ENCODE measurements around the gene FDXR. TPM values are rescaled to one million over a fixed set of nuclear protein-coding genes. Genes with fewer than 3 reads are reported as not detected.

Gene FDXR
- total and polyA plus RNA-seq, 9 donors: 11.1 to 50.8 (median 40.1) TPM

- Histone ChIP-seq H3K4me3 (no peak overlapping the region), H3K9me3 (no peaks in the 10 kb centered on the region), H3K4me1 (ENCODE audit: insufficient read depth) (no peaks in the 10 kb centered on the region), H3K27me3 (no peaks in the 10 kb centered on the region), H3K27ac (no peak overlapping the region), H3K36me3 (no peaks in the 10 kb centered on the region)
- WGBS, 3 donors: 71 to 80% (median 72%) methylated on average over 15 of the region's 15 CpGs
- intact Hi-C loops (cut with DNase I): no loop called here
- no peak for DNase-seq
- TF ChIP-seq CTCF (IDR thresholded peaks at IDR 0.05) (no peak), EP300 (IDR thresholded peaks at IDR 0.05) (no peak), POLR2A (IDR thresholded peaks at IDR 0.05) (no peak)
Measured at GRCh38 chr17:74883241-74883745, 10.5 kb upstream of the FDXR start.

- WGBS, 3 donors: 68 to 75% (median 71%) methylated on average over 20 of the region's 20 CpGs
- no peaks in the 10 kb centered on the region for H3K36me3 ChIP-seq
- no peak overlapping the region for H3K4me3 ChIP-seq
- no peaks in the 10 kb centered on the region for H3K4me1 ChIP-seq (ENCODE audit: insufficient read depth)
- H3K27ac ChIP-seq: no peak overlapping the region
- intact Hi-C loops (cut with DNase I): no loop called here
- no peak for DNase-seq
- H3K9me3 ChIP-seq: no peaks in the 10 kb centered on the region
- no peak for TF ChIP-seq EP300 (IDR thresholded peaks at IDR 0.05)
- no peak for TF ChIP-seq CTCF (IDR thresholded peaks at IDR 0.05)
- no peak for TF ChIP-seq POLR2A (IDR thresholded peaks at IDR 0.05)
- H3K27me3 ChIP-seq: no peaks in the 10 kb centered on the region
Measured at GRCh38 chr17:74882517-74883240, 9.9 kb upstream of the FDXR start.

- Histone ChIP-seq H3K9me3 (no peaks in the 10 kb centered on the region), H3K4me1 (ENCODE audit: insufficient read depth) (no peaks in the 10 kb centered on the region), H3K27me3 (no peaks in the 10 kb centered on the region), H3K27ac (no peak overlapping the region), H3K4me3 (no peak overlapping the region), H3K36me3 (no peaks in the 10 kb centered on the region)
- intact Hi-C loops (cut with DNase I): no loop called here
- TF ChIP-seq POLR2A (IDR thresholded peaks at IDR 0.05) (no peak), CTCF (IDR thresholded peaks at IDR 0.05) (no peak), EP300 (IDR thresholded peaks at IDR 0.05) (no peak)
- DNase-seq: no peak
- 76 to 84% (median 80%) methylated on average over 11 of the region's 11 CpGs for WGBS, 3 donors
Measured at GRCh38 chr17:74881073-74881472, 8.3 kb upstream of the FDXR start.

- TF ChIP-seq POLR2A (IDR thresholded peaks at IDR 0.05) (no peak), EP300 (IDR thresholded peaks at IDR 0.05) (no peak)
- Histone ChIP-seq H3K36me3 (no peaks in the 10 kb centered on the region), H3K9me3 (no peaks in the 10 kb centered on the region), H3K4me3 (no peak overlapping the region), H3K27ac (no peak overlapping the region), H3K27me3 (no peaks in the 10 kb centered on the region), H3K4me1 (ENCODE audit: insufficient read depth) (no peaks in the 10 kb centered on the region)
- WGBS, 3 donors: 86 to 89% (median 87%) methylated on average over 16 of the region's 16 CpGs
- intact Hi-C loops (cut with DNase I): no loop called here
- peak in 1 of 5 donors; percentile 37 for DNase-seq
Measured at GRCh38 chr17:74879308-74879707, 6.5 kb upstream of the FDXR start.

GRCh38 chr17:74878658-74879057, 5.9 kb upstream of the FDXR start:
- H3K27ac ChIP-seq: no peak overlapping the region
- H3K4me1 ChIP-seq (ENCODE audit: insufficient read depth): no peaks in the 10 kb centered on the region
- WGBS, 3 donors: 73 to 85% (median 80%) methylated on average over 2 of the region's 2 CpGs
- H3K9me3 ChIP-seq: no peaks in the 10 kb centered on the region
- TF ChIP-seq EP300 (IDR thresholded peaks at IDR 0.05): no peak
- TF ChIP-seq POLR2A (IDR thresholded peaks at IDR 0.05): no peak
- TF ChIP-seq CTCF (IDR thresholded peaks at IDR 0.05): no peak
- intact Hi-C loops (cut with DNase I): no loop called here
- no peak for DNase-seq
- no peaks in the 10 kb centered on the region for H3K36me3 ChIP-seq
- H3K4me3 ChIP-seq: no peak overlapping the region
- H3K27me3 ChIP-seq: no peaks in the 10 kb centered on the region
